Measurements from ENCODE around the gene THBS1. TPM values are rescaled to one million over a fixed set of nuclear protein-coding genes. Genes with fewer than 3 reads are reported as not detected.

Gene THBS1
- total and polyA plus RNA-seq, 2 donors (not counting 1 experiment from before 2014, with no cell fraction given) = 0.63 to 4.3 TPM

- peaks cover 3% of the 10 kb centered on the region for H3K27me3 Mint-ChIP-seq
- Histone ChIP-seq H3K36me3 (replicated peaks in 1 of 2; ENCODE audit: control extremely low read depth in 1 of 2, control insufficient read depth in 1 of 2, extremely low read depth in 1 of 2, insufficient read depth in 2 of 2, low read length in 1 of 2) (no peaks in the 10 kb centered on the region), H2AFZ (ENCODE audit: insufficient read depth, low read depth, low read length, poor library complexity, severe bottlenecking) (no peak overlapping the region), H4K20me1 (ENCODE audit: control insufficient read depth, insufficient read depth, low read length, poor library complexity, severe bottlenecking) (no peaks in the 10 kb centered on the region), H3K4me2 (replicated peaks; ENCODE audit: low read depth, low read length, poor library complexity, severe bottlenecking) (no peak overlapping the region), H3K4me3 (ENCODE audit: control extremely low read depth in 1 of 5, extremely low read depth in 1 of 5, insufficient read depth in 1 of 5, low read depth in 2 of 5, low read length in 4 of 5) (no peak overlapping the region), H3K27ac (ENCODE audit: low read length in 2 of 2) (no peak overlapping the region), H3K27me3 (replicated peaks in 1 of 4; ENCODE audit: control extremely low read depth in 1 of 4, control insufficient read depth in 3 of 4, insufficient read depth in 4 of 4, low read length in 3 of 4) (no peaks in the 10 kb centered on the region), H3K9ac (ENCODE audit: low read length) (no peak overlapping the region), H3K4me1 (ENCODE audit: control insufficient read depth in 2 of 2, insufficient read depth in 2 of 2, low read length in 2 of 2) (no peaks in the 10 kb centered on the region), H3K79me2 (ENCODE audit: control insufficient read depth, insufficient read depth, low read length) (no peaks in the 10 kb centered on the region), H3K9me3 (ENCODE audit: control extremely low read depth in 1 of 3, control insufficient read depth in 2 of 3, insufficient read depth in 1 of 3, low read length in 2 of 3) (no peaks in the 10 kb centered on the region)
- no peaks in the 10 kb centered on the region for H3K9me3 Mint-ChIP-seq (ENCODE audit: insufficient read depth)
- no peak for ATAC-seq (ENCODE audit: low read depth)
- ChIA-PET CTCF (interaction anchor here (1.1 kb wide), 1 partner anchor 12 kb away, joined by 3 read pairs; no protein-coding TSS in a partner anchor), POLR2A (no interaction called here)
- WGBS (ENCODE audit: insufficient coverage) = 22% methylated on average over 4 of the region's 5 CpGs
- no peak overlapping the region for H3K4me3 Mint-ChIP-seq
- no peak for TF ChIP-seq EZH2 (IDR thresholded peaks at IDR 0.05; ENCODE audit: borderline replicate concordance, insufficient read depth, low read depth, low read length, poor library complexity, severe bottlenecking)
- TF ChIP-seq, protein P1, sequence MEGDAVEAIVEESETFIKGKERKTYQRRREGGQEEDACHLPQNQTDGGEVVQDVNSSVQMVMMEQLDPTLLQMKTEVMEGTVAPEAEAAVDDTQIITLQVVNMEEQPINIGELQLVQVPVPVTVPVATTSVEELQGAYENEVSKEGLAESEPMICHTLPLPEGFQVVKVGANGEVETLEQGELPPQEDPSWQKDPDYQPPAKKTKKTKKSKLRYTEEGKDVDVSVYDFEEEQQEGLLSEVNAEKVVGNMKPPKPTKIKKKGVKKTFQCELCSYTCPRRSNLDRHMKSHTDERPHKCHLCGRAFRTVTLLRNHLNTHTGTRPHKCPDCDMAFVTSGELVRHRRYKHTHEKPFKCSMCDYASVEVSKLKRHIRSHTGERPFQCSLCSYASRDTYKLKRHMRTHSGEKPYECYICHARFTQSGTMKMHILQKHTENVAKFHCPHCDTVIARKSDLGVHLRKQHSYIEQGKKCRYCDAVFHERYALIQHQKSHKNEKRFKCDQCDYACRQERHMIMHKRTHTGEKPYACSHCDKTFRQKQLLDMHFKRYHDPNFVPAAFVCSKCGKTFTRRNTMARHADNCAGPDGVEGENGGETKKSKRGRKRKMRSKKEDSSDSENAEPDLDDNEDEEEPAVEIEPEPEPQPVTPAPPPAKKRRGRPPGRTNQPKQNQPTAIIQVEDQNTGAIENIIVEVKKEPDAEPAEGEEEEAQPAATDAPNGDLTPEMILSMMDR (IDR thresholded peaks at IDR 0.05) = no peak
- H3K4me1 Mint-ChIP-seq = peaks cover 6% of the 10 kb centered on the region
- peak overlapping the region; percentile 7 for H3K27ac Mint-ChIP-seq
- intact Hi-C loops (cut with micrococcal nuclease) = no loop called here
- DNase-seq = no peak
These were observed 48.5 kb downstream of the THBS1 start for GRCh38 chr15:39629371-39629770.

DNA sequence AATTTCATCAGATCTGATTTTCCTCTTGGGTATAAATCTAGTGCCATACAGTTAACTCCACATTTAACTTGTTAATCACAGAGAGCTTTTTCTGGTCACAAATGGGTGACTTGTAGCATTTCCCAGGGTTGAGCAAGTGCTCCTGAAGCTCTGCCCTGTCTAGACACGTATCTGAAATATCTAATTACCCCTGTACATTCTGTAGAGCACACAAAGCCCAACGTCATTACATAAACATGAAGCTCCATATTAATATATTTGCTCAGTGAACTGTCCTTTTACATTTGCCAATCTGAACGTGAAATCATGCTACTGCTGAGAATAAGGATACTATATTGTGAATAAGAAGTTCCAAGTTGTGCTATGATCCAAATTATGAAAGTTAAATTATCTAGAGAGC lies 49.0 kb downstream of the THBS1 start:
- H2AFZ ChIP-seq (ENCODE audit: insufficient read depth, low read depth, low read length, poor library complexity, severe bottlenecking) = no peak overlapping the region
- H3K9ac ChIP-seq (ENCODE audit: low read length) = no peak overlapping the region
- no peaks in the 10 kb centered on the region for H3K79me2 ChIP-seq (ENCODE audit: control insufficient read depth, insufficient read depth, low read length)
- ATAC-seq (ENCODE audit: low read depth) (no peak), DNase-seq (no peak)
- CTCF ChIA-PET = interaction anchor here (1.1 kb wide), 1 partner anchor 11 kb away, joined by 3 read pairs; no protein-coding TSS in a partner anchor
- H3K27ac ChIP-seq (ENCODE audit: low read length in 2 of 2) = no peak overlapping the region
- H3K4me2 ChIP-seq (replicated peaks; ENCODE audit: low read depth, low read length, poor library complexity, severe bottlenecking) = no peak overlapping the region
- intact Hi-C loops (cut with micrococcal nuclease) = no loop called here
- no peaks in the 10 kb centered on the region for H3K4me1 ChIP-seq (ENCODE audit: control insufficient read depth in 2 of 2, insufficient read depth in 2 of 2, low read length in 2 of 2)
- Mint-ChIP-seq H3K27me3 (peaks cover 3% of the 10 kb centered on the region), H3K27ac (no peak overlapping the region), H3K4me1 (peaks cover 2% of the 10 kb centered on the region), H3K4me3 (no peak overlapping the region), H3K9me3 (ENCODE audit: insufficient read depth) (no peaks in the 10 kb centered on the region)
- H3K36me3 ChIP-seq (replicated peaks in 1 of 2; ENCODE audit: control extremely low read depth in 1 of 2, control insufficient read depth in 1 of 2, extremely low read depth in 1 of 2, insufficient read depth in 2 of 2, low read length in 1 of 2) = no peaks in the 10 kb centered on the region
- WGBS (ENCODE audit: insufficient coverage) = no CpG with 5 or more reads among the region's 3 CpGs
- no peaks in the 10 kb centered on the region for H3K9me3 ChIP-seq (ENCODE audit: control extremely low read depth in 1 of 3, control insufficient read depth in 2 of 3, insufficient read depth in 1 of 3, low read length in 2 of 3)
- TF ChIP-seq EZH2 (IDR thresholded peaks at IDR 0.05; ENCODE audit: borderline replicate concordance, insufficient read depth, low read depth, low read length, poor library complexity, severe bottlenecking) = no peak
- TF ChIP-seq, protein P1 (IDR thresholded peaks at IDR 0.05) = no peak
- no peaks in the 10 kb centered on the region for H3K27me3 ChIP-seq (replicated peaks in 1 of 4; ENCODE audit: control extremely low read depth in 1 of 4, control insufficient read depth in 3 of 4, insufficient read depth in 4 of 4, low read length in 3 of 4)
- POLR2A ChIA-PET = no interaction called here
- H4K20me1 ChIP-seq (ENCODE audit: control insufficient read depth, insufficient read depth, low read length, poor library complexity, severe bottlenecking) = no peaks in the 10 kb centered on the region
- H3K4me3 ChIP-seq (ENCODE audit: control extremely low read depth in 1 of 5, extremely low read depth in 1 of 5, insufficient read depth in 1 of 5, low read depth in 2 of 5, low read length in 4 of 5) = no peak overlapping the region
